Thyroid gland (tissue), 4 donors: Measurements from ENCODE around the gene FEZF2. TPM values are rescaled to one million over a fixed set of nuclear protein-coding genes. Genes with fewer than 3 reads are reported as not detected.
A peak's percentile ranks its signal among the peaks of the same experiment; 100 is the strongest.

Source experiments
- DNase-seq, 2 donors: peaks; one replicate each; pipeline ENCODE4 v3.0.0-alpha.2; 2019
- H3K27ac ChIP-seq, 3 donors: fragments of 200-600 bp; sonication (generic); 1 replicate in 2 of 3; 2 replicates in 1 of 3; pipeline ENCODE4 v1.5.1; 2016 to 2019; ENCODE audit warnings: mild to moderate bottlenecking in 1 of 3, moderate library complexity in 1 of 3
- H3K27me3 ChIP-seq: fragments of 200-600 bp; sonication (generic); one replicate; pipeline ENCODE4 v1.5.1; 2019
- H3K36me3 ChIP-seq, 2 donors: fragments of 200-600 bp; sonication (generic); one replicate each; pipeline ENCODE4 v1.5.1; 2016 to 2019
- H3K4me1 ChIP-seq, 2 donors: fragments of 200-600 bp; sonication (generic); one replicate each; pipeline ENCODE4 v1.5.1; 2017 to 2019
- H3K4me3 ChIP-seq, 3 donors: fragments of 200-600 bp; sonication (generic); replicated peaks in 1 of 3; 1 replicate in 2 of 3; 2 replicates in 1 of 3; pipeline ENCODE4 v1.5.1; 2016; ENCODE audit warnings: mild to moderate bottlenecking in 1 of 3
- H3K9me3 ChIP-seq: fragments of 200-600 bp; sonication (generic); one replicate; pipeline ENCODE4 v1.5.1; 2017
- CTCF ChIP-seq, 6 experiments: fragments of 200-600 bp in 3 of 6; fragments of 450-650 bp in 3 of 6; sonication (generic) in 3 of 6; IDR thresholded peaks; one replicate each; pipeline ENCODE4 v1.5.1; 2016 to 2019; ENCODE audit warnings: antibody characterized with exemption in 6 of 6, mild to moderate bottlenecking in 2 of 6, inconsistent platforms in 1 of 6, moderate library complexity in 1 of 6
- POLR2A ChIP-seq, 2 donors: fragments of 450-650 bp; IDR thresholded peaks; one replicate each; pipeline ENCODE4 v1.6.1; 2017; ENCODE audit warnings: antibody characterized with exemption in 2 of 2, mild to moderate bottlenecking in 2 of 2, moderate library complexity in 1 of 2
- WGBS, 2 donors: methylation state at CpG; one replicate each; pipeline ENCODE4 v1.1.5; 2017; 5-methylcytosine and 5-hydroxymethylcytosine counted together
- intact Hi-C: fragments of 100-400 bp; cut with DNase I; formaldehyde crosslinking; loops from one replicate; pipeline ENCODE4 v1.15.1; 2023
- total RNA-seq, 4 donors: library from RNA; depleted of rRNA; stranded (reverse); fragments of >200 nt; gene quantifications; one replicate each; pipeline ENCODE4 v1.2.3, GENCODE V29; 2016

The FEZF2 gene
- total RNA-seq, 4 donors from 2014 or later: not detected

- H3K27ac ChIP-seq: no peak overlapping the region
- no peak overlapping the region for H3K4me3 ChIP-seq
- H3K9me3 ChIP-seq: no peaks in the 10 kb centered on the region
- no peaks in the 10 kb centered on the region for H3K27me3 ChIP-seq
- 63 to 69% methylated on average over 3 of the region's 3 CpGs for WGBS, 2 donors
- TF ChIP-seq CTCF (IDR thresholded peaks at IDR 0.05): no peak
- TF ChIP-seq POLR2A (IDR thresholded peaks at IDR 0.05): no peak
- intact Hi-C loops: no loop called here
- H3K4me1 ChIP-seq: no peaks in the 10 kb centered on the region
- no peak for DNase-seq
- H3K36me3 ChIP-seq: no peaks in the 10 kb centered on the region
These were observed 17.6 kb downstream of the FEZF2 start for GRCh38 chr3:62355703-62356102.

- Histone ChIP-seq H3K36me3 (no peaks in the 10 kb centered on the region), H3K9me3 (no peaks in the 10 kb centered on the region), H3K4me3 (no peak overlapping the region), H3K27me3 (no peaks in the 10 kb centered on the region), H3K27ac (no peak overlapping the region), H3K4me1 (no peaks in the 10 kb centered on the region)
- no peak for TF ChIP-seq POLR2A (IDR thresholded peaks at IDR 0.05)
- no peak for TF ChIP-seq CTCF (IDR thresholded peaks at IDR 0.05)
- WGBS, 2 donors: 85 to 90% methylated on average over 2 of the region's 2 CpGs
- intact Hi-C loops: no loop called here
- DNase-seq: no peak
These were observed 29.6 kb downstream of the FEZF2 start for GRCh38 chr3:62343755-62344154.

GRCh38 chr3:62335196-62335595 is 38.2 kb downstream of the FEZF2 start:
- WGBS, 2 donors: 95 to 96% methylated on average over 3 of the region's 3 CpGs
- intact Hi-C loops: no loop called here

GRCh38 chr3:62332835-62333244 is 40.5 kb downstream of the FEZF2 start:
- DNase-seq: no peak
- Histone ChIP-seq H3K9me3 (no peaks in the 10 kb centered on the region), H3K27me3 (no peaks in the 10 kb centered on the region), H3K4me3 (no peak overlapping the region), H3K4me1 (no peaks in the 10 kb centered on the region), H3K36me3 (no peaks in the 10 kb centered on the region), H3K27ac (no peak overlapping the region)
- no peak for TF ChIP-seq POLR2A (IDR thresholded peaks at IDR 0.05)
- peak in 4 of 6 experiments; percentile 50 to 62 (median 54) for TF ChIP-seq CTCF (IDR thresholded peaks at IDR 0.05)
- intact Hi-C loops: no loop called here
- 52 to 55% methylated on average over 2 of the region's 2 CpGs for WGBS, 2 donors

More at GRCh38 chr3:62335196-62335595, 38.2 kb downstream of the FEZF2 start:
- H3K9me3 ChIP-seq: no peaks in the 10 kb centered on the region
- H3K4me1 ChIP-seq: no peaks in the 10 kb centered on the region
- no peaks in the 10 kb centered on the region for H3K36me3 ChIP-seq
- no peaks in the 10 kb centered on the region for H3K27me3 ChIP-seq
- no peak overlapping the region for H3K27ac ChIP-seq
- no peak overlapping the region for H3K4me3 ChIP-seq
- DNase-seq: no peak
- TF ChIP-seq CTCF (IDR thresholded peaks at IDR 0.05) (no peak), POLR2A (IDR thresholded peaks at IDR 0.05) (no peak)

- Histone ChIP-seq H3K27me3 (no peaks in the 10 kb centered on the region), H3K4me1 (no peaks in the 10 kb centered on the region), H3K9me3 (no peaks in the 10 kb centered on the region), H3K27ac (no peak overlapping the region), H3K4me3 (no peak overlapping the region), H3K36me3 (no peaks in the 10 kb centered on the region)
- DNase-seq: no peak
- TF ChIP-seq CTCF (IDR thresholded peaks at IDR 0.05): no peak
- TF ChIP-seq POLR2A (IDR thresholded peaks at IDR 0.05): no peak
- 81 to 86% methylated on average over 1 of the region's 1 CpG for WGBS, 2 donors
- intact Hi-C loops: no loop called here
These were observed 41.3 kb downstream of the FEZF2 start for GRCh38 chr3:62332017-62332416.
